ENCODE measurements around the gene SLC6A7.

The SLC6A7 gene

GRCh38 chr5:150178262-150178661, 11.6 kb upstream of the SLC6A7 start:
- no peaks in the 10 kb centered on the region for H3K4me1 ChIP-seq (ENCODE audit: insufficient read depth, poor library complexity, severe bottlenecking)
- no peaks in the 10 kb centered on the region for H3K27me3 ChIP-seq (ENCODE audit: insufficient read depth, poor library complexity, severe bottlenecking)
- TF ChIP-seq CTCF (IDR thresholded peaks at IDR 0.05; ENCODE audit: poor library complexity, severe bottlenecking), result no peak
- H3K4me3 ChIP-seq (ENCODE audit: severe bottlenecking), result no peak overlapping the region
- no peak for ATAC-seq (ENCODE audit: low read depth)
- H3K36me3 ChIP-seq (ENCODE audit: low read depth), result no peaks in the 10 kb centered on the region
- no peak for DNase-seq (ENCODE audit: low spot score)
- no peak overlapping the region for H3K27ac ChIP-seq (ENCODE audit: poor library complexity, severe bottlenecking)
- H3K9me3 ChIP-seq (ENCODE audit: severe bottlenecking), result no peaks in the 10 kb centered on the region

- ATAC-seq (ENCODE audit: low read depth) (no peak), DNase-seq (ENCODE audit: low spot score) (no peak)
- Histone ChIP-seq H3K4me3 (ENCODE audit: severe bottlenecking) (no peak overlapping the region), H3K36me3 (ENCODE audit: low read depth) (no peaks in the 10 kb centered on the region), H3K27ac (ENCODE audit: poor library complexity, severe bottlenecking) (no peak overlapping the region), H3K4me1 (ENCODE audit: insufficient read depth, poor library complexity, severe bottlenecking) (no peaks in the 10 kb centered on the region), H3K9me3 (ENCODE audit: severe bottlenecking) (no peaks in the 10 kb centered on the region), H3K27me3 (ENCODE audit: insufficient read depth, poor library complexity, severe bottlenecking) (no peaks in the 10 kb centered on the region)
- TF ChIP-seq CTCF (IDR thresholded peaks at IDR 0.05; ENCODE audit: poor library complexity, severe bottlenecking), result no peak
Measured at GRCh38 chr5:150179019-150179620, 10.7 kb upstream of the SLC6A7 start.

- no peak for TF ChIP-seq CTCF (IDR thresholded peaks at IDR 0.05; ENCODE audit: poor library complexity, severe bottlenecking)
- H3K36me3 ChIP-seq (ENCODE audit: low read depth), result no peaks in the 10 kb centered on the region
- H3K9me3 ChIP-seq (ENCODE audit: severe bottlenecking), result no peaks in the 10 kb centered on the region
- no peak for DNase-seq (ENCODE audit: low spot score)
- no peak overlapping the region for H3K4me3 ChIP-seq (ENCODE audit: severe bottlenecking)
- no peaks in the 10 kb centered on the region for H3K27me3 ChIP-seq (ENCODE audit: insufficient read depth, poor library complexity, severe bottlenecking)
- no peak for ATAC-seq (ENCODE audit: low read depth)
- no peak overlapping the region for H3K27ac ChIP-seq (ENCODE audit: poor library complexity, severe bottlenecking)
- no peaks in the 10 kb centered on the region for H3K4me1 ChIP-seq (ENCODE audit: insufficient read depth, poor library complexity, severe bottlenecking)
Measured at GRCh38 chr5:150180241-150181026, 9.4 kb upstream of the SLC6A7 start.

- Histone ChIP-seq H3K36me3 (ENCODE audit: low read depth) (no peaks in the 10 kb centered on the region), H3K4me3 (ENCODE audit: severe bottlenecking) (no peak overlapping the region), H3K9me3 (ENCODE audit: severe bottlenecking) (no peaks in the 10 kb centered on the region), H3K4me1 (ENCODE audit: insufficient read depth, poor library complexity, severe bottlenecking) (no peaks in the 10 kb centered on the region), H3K27ac (ENCODE audit: poor library complexity, severe bottlenecking) (no peak overlapping the region), H3K27me3 (ENCODE audit: insufficient read depth, poor library complexity, severe bottlenecking) (no peaks in the 10 kb centered on the region)
- TF ChIP-seq CTCF (IDR thresholded peaks at IDR 0.05; ENCODE audit: poor library complexity, severe bottlenecking), result no peak
- DNase-seq (ENCODE audit: low spot score), result no peak
- ATAC-seq (ENCODE audit: low read depth), result no peak
Measured at GRCh38 chr5:150181027-150181426, 8.8 kb upstream of the SLC6A7 start.

Data from RWPE2 (cell line).